RPMI8226 (cell line): ENCODE measurements around the gene CACNA2D1.

Experiments used
- DNase-seq: peaks from one replicate; pipeline ENCODE4 v3.0.0-alpha.2; 2015

Gene CACNA2D1

DNA sequence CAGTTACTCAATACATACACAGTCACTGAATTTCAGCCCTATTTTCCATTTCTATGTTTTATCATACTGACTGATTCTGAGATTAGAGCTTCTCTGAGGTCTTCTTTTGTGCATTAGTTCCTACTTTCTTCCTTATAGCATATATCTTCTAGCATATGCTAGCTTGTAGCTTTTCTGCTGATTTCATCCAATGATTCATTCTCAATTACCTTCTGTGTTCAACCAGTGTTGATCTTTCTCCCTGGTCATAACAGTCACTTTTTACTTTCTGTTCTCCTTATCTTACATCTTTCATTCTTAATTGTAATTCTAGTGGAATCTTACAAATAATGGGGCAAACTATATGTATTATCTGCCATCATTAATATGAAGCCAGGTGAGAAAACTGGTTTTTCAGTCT is 514.2 kb downstream of the CACNA2D1 start:
- DNase-seq: no peak

DNA sequence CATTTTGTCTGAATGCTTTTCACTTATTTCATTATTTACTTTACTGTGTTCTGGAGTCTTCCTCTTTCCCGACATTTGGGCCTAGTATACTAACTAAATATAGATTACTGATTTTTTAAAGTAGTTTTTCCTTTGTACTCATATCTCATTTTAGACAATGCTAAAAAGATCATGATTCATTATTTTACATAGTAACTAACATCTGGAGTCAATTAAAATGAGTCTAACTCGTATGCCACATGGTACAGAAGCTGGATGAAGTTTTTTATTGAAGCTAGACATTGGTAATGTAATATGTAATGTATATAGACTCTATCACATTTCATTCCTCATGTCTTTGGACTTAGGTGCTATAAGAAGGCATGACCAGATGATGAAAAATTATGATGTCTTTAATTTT is 517.4 kb downstream of the CACNA2D1 start:
- no peak for DNase-seq

DNA sequence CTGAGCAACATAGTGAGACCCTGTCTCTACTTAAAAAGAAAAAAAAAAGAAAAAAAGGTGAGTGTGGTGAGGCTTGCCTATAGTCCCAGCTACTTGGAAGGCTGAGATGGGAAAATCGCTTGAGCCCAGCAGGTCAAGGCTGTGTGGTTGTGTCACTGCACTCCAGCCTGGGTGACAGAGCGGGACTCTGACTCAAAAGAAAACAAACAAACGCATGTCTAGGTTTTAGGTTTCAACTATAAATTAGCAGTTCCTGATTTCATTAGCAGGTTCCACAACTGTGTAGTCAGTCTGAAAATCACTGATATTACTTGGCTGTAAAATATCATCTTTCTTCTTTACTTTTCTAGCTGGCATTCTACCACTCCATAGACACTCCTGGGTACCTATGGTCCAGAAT is 518.0 kb downstream of the CACNA2D1 start:
- DNase-seq: no peak

DNA sequence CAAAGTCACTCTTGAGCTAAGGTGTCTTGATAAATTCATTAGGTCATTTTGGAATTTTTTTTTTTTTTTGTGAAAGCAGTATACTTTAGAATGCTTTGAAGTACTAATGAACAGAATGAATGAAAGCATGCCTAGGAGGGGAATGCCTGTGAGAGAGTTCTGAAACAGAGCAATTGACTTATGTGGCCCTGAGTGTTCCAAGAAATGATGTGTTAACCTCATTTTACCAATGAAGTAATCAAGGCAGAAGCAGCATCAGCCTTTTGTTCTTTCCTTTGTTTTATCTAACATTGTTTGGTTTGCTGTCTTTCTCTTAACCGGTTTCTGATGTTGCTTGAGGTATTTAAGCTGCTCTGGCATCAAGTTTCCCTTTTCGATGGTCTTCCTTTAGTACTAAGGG is 519.1 kb downstream of the CACNA2D1 start:
- no peak for DNase-seq

DNA sequence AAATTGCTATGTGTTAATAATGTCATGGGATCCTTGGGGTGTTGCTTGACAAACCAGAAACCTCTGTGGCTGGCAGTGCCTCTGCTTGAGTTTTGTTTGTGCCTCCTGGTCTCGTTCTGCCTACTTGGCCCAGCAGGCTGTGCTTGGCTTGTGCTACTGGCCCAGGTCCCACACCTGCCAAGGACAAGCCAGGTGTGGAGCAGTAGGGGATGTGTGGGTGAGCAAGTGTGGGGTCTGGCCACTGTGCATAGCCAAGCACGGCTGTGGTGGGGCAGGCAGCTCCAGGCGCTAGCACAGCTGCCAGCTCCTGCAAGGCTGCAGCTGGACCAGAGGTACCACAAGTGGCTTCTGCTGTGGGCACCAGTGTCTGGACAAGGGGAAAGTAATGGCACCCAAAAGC is 524.1 kb downstream of the CACNA2D1 start:
- DNase-seq: peak; percentile 9

DNA sequence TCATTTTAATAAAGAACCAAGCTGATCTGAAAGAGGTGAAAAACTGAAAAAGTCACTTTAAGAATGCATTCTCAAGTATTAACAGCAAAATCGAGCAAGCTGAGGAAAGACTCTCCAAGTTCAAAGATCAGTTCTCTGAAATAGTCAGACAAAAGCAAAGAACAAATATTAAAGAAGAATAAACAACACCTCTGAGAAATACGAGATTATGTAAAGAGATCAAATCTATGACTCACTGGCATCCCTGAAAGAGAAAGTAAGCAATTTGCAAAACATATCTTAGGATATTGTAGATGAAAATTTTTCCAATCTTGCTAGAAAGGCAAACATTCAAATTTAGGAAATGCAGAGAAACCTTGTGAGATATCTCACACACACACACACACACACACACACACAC is 535.4 kb downstream of the CACNA2D1 start:
- DNase-seq: no peak

DNA sequence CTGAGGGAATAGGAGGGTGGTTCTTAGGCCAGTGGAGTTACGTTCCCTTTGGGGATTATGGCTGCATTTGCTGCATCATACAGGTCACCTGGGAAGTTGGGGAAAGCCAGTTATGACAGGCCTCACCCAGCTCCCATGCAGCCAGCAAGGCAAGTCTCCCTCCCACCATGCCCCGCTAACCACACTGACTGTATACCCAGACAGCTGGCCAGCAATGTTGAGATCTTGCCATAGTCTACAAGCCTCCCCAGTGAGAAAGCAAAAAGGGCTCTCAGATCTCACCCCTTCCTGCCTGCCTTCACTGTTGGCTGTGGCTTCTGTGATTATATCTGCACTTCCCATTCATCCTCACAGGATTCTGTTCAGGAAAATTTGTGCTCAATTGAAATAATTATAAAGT is 540.5 kb downstream of the CACNA2D1 start:
- peak; percentile 66 for DNase-seq

DNA sequence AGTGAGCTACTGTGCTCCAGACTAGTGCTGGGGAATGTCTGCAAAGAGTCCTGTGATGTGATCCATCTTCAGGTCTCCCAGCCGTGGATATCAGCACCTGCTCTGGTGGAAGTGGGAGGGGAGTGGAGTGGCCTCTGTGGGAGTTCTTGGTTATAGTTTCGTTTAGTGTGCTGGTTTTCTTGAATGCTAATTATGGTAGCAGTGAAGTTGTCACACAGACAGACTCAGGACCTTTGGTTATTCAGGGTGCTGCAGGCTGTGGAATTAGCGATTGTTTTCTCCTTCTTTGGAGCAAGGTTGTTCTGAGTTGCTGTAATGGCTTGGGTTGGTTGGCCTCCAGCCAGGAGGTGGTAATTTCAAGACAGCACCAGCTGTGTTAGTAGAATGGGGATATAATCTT is 541.0 kb downstream of the CACNA2D1 start:
- DNase-seq: peak; percentile 52
